ENCODE measurements around the gene KRT9.

KRT9 gene

DNA sequence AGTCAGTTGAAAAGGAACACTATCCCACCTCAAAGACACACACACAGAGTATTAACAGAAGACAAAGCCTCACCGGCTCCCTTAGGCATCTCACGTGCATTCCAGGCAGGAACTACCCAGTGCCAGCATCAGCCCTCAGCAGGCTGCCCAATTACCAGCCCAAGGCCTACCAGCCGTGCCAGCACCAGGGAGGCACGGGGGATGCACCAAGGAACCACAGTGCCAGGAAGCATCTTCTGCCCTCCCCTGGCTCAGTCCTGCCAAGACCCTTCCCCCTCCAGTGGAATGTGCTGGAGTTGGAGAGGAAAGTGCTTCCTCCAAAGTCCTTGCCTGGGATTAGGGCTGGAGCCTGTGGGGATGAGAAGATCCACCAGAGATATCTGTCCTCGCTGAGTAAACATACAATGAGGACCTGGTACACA is 32.8 kb downstream of the KRT9 start:
- no peak overlapping the region for H3K9ac ChIP-seq (ENCODE audit: low read depth, low read length)
- H3K36me3 ChIP-seq (ENCODE audit: control insufficient read depth, insufficient read depth, low read length), result no peaks in the 10 kb centered on the region
- H3K4me1 ChIP-seq (ENCODE audit: control insufficient read depth, insufficient read depth, low read length), result peaks cover 8% of the 10 kb centered on the region
- no peaks in the 10 kb centered on the region for H3K9me3 ChIP-seq (ENCODE audit: control insufficient read depth, insufficient read depth, low read length)
- no peaks in the 10 kb centered on the region for H3K27me3 ChIP-seq (ENCODE audit: control insufficient read depth, insufficient read depth, low read length)
- no peak overlapping the region for H3K4me3 ChIP-seq (ENCODE audit: low read depth, low read length)

DNA sequence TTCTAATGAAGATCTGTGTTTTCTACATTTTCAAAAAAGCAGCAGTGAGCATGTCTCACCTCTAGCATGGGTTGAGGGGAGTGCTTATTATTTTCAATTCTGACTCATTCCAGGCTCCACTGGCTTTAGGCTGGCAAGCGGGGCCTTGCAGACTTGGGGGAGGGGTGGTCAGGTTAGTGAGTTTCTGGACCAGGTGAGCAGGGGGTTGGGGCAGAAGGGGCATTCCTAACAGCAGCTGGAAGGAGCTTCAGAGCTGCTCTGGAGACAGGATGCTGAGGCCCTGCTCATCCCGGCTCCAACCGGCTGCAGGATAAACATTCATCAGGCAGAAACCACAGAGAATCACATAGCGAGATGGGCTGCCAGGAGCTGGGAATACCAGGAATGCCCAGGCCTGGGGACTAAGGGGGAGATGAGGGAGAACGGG is 33.3 kb downstream of the KRT9 start:
- Histone ChIP-seq H3K4me1 (ENCODE audit: control insufficient read depth, insufficient read depth, low read length) (peaks cover 8% of the 10 kb centered on the region), H3K4me3 (ENCODE audit: low read depth, low read length) (no peak overlapping the region), H3K9ac (ENCODE audit: low read depth, low read length) (no peak overlapping the region), H3K9me3 (ENCODE audit: control insufficient read depth, insufficient read depth, low read length) (no peaks in the 10 kb centered on the region), H3K27me3 (ENCODE audit: control insufficient read depth, insufficient read depth, low read length) (no peaks in the 10 kb centered on the region), H3K36me3 (ENCODE audit: control insufficient read depth, insufficient read depth, low read length) (no peaks in the 10 kb centered on the region)

DNA sequence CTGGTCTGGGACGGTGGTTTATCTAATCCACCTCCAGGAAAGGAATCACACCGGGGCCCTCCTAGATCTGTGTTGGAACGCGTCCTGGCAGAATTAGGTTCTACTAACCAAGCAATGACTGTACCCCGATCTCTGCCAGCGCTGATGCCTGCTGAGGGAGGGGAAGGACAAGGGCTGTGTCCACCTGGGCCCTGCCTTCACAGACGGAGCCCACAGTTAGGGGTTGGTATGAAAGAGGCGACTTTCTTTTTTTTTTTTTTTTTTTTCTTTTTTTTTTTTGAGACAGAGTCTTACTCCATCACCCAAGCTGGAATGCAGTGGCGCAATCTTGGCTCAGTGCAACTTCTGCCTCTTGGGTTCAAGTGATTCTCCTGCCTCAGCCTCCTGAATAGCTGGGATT is 33.9 kb downstream of the KRT9 start:
- Histone ChIP-seq H3K27me3 (ENCODE audit: control insufficient read depth, insufficient read depth, low read length) (no peaks in the 10 kb centered on the region), H3K4me3 (ENCODE audit: low read depth, low read length) (no peak overlapping the region), H3K9me3 (ENCODE audit: control insufficient read depth, insufficient read depth, low read length) (no peaks in the 10 kb centered on the region), H3K36me3 (ENCODE audit: control insufficient read depth, insufficient read depth, low read length) (no peaks in the 10 kb centered on the region), H3K4me1 (ENCODE audit: control insufficient read depth, insufficient read depth, low read length) (peaks cover 8% of the 10 kb centered on the region), H3K9ac (ENCODE audit: low read depth, low read length) (no peak overlapping the region)

DNA sequence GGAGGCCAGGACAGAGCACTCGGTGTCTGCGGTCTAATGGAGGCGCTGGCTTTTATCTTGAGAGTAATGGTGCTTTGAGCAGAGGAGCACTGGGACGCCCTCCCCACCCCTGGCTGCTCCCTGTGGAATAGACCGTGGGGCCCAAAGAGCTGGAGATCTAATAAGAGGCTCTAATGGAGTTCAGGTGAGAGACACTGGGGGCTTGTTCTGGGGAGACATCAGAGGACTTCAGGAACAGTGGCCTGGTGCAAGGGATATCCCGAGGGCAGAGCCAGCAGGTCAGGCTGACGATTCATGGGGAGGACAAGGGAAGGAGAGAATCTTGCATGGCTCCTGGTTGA is 34.3 kb downstream of the KRT9 start:
- no peak overlapping the region for H3K4me3 ChIP-seq (ENCODE audit: low read depth, low read length)
- peaks cover 8% of the 10 kb centered on the region for H3K4me1 ChIP-seq (ENCODE audit: control insufficient read depth, insufficient read depth, low read length)
- H3K9ac ChIP-seq (ENCODE audit: low read depth, low read length), result no peak overlapping the region

DNA sequence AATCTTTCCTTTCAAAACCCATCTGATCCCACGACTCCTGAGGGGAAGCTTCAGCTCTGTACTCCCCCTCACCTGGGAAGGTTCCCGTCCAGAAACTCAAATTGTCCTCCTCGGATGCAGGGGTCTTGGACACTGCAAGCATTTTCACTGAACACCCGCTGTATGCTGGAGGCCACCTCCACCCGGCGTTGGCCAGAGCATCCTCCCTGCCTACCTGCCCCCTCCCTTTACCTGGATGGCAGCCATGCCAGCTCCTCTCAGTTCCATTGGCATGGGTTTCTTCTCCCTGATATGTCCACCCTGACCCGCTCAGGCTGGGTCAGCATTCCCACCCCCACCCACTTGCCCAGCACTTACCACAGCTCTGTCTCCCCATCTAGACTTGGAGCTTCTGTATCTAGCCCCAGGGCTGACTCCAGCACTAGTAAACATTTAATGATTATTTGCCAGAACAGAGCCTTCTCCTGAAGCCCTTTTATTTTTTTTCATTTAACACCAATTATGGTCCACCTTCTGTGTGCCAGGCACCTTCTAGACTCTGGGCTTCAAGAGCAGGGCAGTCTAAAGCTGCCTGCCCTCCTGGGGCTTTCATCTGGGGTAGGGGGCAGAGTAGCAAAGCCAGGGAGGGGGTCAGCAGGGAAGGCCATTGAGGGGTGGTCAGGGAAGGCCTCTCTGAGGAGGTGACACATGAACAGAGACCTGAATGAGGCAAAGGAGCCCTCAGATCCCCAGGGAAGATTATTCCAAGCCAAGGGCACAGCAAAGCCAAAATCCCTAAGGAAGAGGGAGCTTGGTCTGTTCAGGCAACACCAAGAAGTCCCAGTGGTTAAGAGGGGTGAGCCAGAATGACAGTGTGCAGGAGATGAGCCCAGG is 34.9 kb downstream of the KRT9 start:
- Histone ChIP-seq H3K27me3 (ENCODE audit: control insufficient read depth, insufficient read depth, low read length) (no peaks in the 10 kb centered on the region), H3K36me3 (ENCODE audit: control insufficient read depth, insufficient read depth, low read length) (no peaks in the 10 kb centered on the region), H3K9me3 (ENCODE audit: control insufficient read depth, insufficient read depth, low read length) (no peaks in the 10 kb centered on the region), H3K4me1 (ENCODE audit: control insufficient read depth, insufficient read depth, low read length) (peaks cover 8% of the 10 kb centered on the region), H3K9ac (ENCODE audit: low read depth, low read length) (no peak overlapping the region), H3K4me3 (ENCODE audit: low read depth, low read length) (no peak overlapping the region)

More for the DNA sequence above, 34.3 kb downstream of the KRT9 start:
- H3K36me3 ChIP-seq (ENCODE audit: control insufficient read depth, insufficient read depth, low read length), result no peaks in the 10 kb centered on the region
- no peaks in the 10 kb centered on the region for H3K9me3 ChIP-seq (ENCODE audit: control insufficient read depth, insufficient read depth, low read length)
- H3K27me3 ChIP-seq (ENCODE audit: control insufficient read depth, insufficient read depth, low read length), result no peaks in the 10 kb centered on the region

DNA sequence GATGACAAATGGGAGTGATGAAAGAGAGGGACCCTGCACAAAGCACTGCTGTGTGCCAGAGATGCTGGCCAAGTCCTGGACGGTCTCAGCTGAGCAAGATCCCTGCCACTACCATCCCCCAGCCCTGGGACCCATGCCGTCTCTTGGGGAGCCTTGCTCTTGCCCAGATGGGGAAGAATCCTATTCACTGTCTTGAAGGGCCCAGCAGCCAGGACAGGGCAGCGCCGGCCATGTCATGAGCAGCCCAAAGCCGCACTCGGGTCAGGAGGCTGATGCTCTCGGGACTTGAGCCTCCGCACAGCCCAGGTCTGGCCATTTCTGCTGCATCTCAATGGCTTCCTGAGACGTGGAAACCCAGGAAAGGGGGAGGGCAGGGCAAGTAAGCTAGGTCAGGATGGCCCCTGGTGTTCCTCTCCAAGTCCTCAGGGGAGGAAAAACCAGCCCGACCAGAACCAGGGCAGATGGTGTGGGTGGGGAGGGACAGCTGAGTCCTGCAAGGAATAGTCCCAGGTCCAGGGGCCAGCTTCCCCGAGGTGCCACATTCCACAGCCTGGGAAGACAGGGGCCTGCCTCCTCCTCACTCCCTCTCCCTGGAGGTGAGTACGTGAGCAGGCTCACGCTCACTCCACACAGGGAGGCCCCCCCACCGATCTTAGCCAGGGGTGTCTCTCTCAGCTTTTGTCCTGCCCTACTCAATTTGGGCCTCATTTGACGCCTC is 35.9 kb downstream of the KRT9 start:
- Histone ChIP-seq H3K27me3 (ENCODE audit: control insufficient read depth, insufficient read depth, low read length) (peaks cover 2% of the 10 kb centered on the region), H3K9me3 (ENCODE audit: control insufficient read depth, insufficient read depth, low read length) (no peaks in the 10 kb centered on the region), H3K4me3 (ENCODE audit: low read depth, low read length) (no peak overlapping the region), H3K4me1 (ENCODE audit: control insufficient read depth, insufficient read depth, low read length) (peaks cover 8% of the 10 kb centered on the region), H3K36me3 (ENCODE audit: control insufficient read depth, insufficient read depth, low read length) (no peaks in the 10 kb centered on the region), H3K9ac (ENCODE audit: low read depth, low read length) (no peak overlapping the region)

DNA sequence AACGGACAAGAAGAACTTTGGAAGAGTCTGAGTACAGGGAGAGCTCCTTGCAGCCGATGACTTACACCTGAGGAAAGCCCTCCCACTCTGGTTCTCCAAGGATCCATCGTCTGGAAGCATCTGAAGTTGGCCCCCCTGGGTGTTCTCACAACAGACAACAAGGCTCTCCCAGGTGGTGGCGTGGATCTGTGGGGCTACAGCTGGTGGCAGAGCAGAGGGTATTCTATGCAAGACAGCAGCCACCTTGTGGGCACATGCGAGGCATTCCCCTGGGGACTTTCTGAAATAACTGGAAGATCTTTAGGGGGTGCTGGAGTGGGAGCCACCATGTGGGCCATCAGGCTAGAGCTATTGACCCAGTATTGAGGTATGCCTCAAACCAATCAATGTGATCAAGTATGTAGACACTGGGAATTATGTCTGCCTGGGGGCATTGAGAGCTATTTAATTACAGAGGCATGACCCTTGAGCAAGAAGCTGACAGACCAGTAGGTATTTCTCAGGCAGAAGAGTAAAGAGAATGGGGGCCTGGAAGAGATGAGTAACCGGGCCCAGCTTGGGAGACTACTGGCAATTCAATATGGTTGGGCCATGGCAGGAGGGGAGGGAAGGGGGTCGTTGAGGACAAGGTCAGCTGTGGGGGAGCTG is 36.8 kb downstream of the KRT9 start:
- Histone ChIP-seq H3K36me3 (ENCODE audit: control insufficient read depth, insufficient read depth, low read length) (no peaks in the 10 kb centered on the region), H3K9me3 (ENCODE audit: control insufficient read depth, insufficient read depth, low read length) (no peaks in the 10 kb centered on the region), H3K27me3 (ENCODE audit: control insufficient read depth, insufficient read depth, low read length) (peaks cover 2% of the 10 kb centered on the region), H3K4me3 (ENCODE audit: low read depth, low read length) (no peak overlapping the region), H3K4me1 (ENCODE audit: control insufficient read depth, insufficient read depth, low read length) (peaks cover 8% of the 10 kb centered on the region), H3K9ac (ENCODE audit: low read depth, low read length) (no peak overlapping the region)

DNA sequence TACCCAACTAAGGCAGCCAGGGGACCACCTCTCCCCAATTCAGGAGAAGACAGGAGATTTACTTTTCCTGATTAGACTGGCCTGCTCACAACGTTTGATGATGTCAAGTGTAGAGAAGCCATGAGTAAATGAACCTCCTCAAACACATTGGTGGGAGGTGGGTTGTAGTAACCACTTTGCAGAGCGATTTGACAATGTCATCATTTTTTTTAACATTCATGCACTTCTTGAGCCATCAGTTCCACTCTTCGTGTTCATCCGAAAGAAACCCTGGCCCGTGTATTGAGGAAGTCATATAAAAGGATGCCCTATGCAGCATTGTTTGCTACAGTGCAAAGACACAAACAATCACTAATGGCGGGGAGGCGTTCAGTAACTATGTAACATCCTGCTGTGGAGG is 38.2 kb downstream of the KRT9 start:
- no peaks in the 10 kb centered on the region for H3K9me3 ChIP-seq (ENCODE audit: control insufficient read depth, insufficient read depth, low read length)
- no peak overlapping the region for H3K4me3 ChIP-seq (ENCODE audit: low read depth, low read length)
- H3K27me3 ChIP-seq (ENCODE audit: control insufficient read depth, insufficient read depth, low read length), result peaks cover 2% of the 10 kb centered on the region
- H3K36me3 ChIP-seq (ENCODE audit: control insufficient read depth, insufficient read depth, low read length), result no peaks in the 10 kb centered on the region
- peaks cover 7% of the 10 kb centered on the region for H3K4me1 ChIP-seq (ENCODE audit: control insufficient read depth, insufficient read depth, low read length)
- no peak overlapping the region for H3K9ac ChIP-seq (ENCODE audit: low read depth, low read length)

DNA sequence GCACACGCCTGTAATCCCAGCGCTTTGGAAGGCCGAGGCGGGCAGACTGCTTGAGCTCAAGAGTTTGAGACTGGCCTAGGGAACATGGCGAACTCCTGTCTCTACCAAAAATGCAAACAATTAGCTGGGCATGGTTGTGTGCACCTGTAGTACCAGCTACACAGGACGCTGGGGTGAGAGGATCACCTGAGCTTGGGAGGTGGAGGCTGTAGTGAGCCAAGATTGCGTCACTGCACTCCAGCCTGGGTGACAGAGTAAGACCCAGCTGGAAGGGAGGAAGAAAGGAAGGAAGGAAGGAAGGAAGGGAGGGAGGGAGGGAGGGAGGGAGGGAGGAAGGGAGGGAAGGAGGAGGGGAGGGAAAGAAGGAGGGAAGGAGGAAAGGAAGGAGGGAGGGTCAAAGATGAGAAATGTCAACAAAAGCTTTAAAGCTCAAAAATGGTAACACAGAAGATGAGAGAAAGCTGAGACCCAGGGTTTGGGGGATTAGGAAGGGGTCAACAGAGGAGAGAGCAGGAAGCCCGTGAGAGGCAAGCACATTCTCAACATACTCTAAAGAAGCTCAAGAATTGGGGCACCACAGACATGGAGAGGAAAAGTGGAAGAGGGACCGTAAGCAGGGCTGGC is 38.8 kb downstream of the KRT9 start:
- peaks cover 2% of the 10 kb centered on the region for H3K27me3 ChIP-seq (ENCODE audit: control insufficient read depth, insufficient read depth, low read length)
- peaks cover 7% of the 10 kb centered on the region for H3K4me1 ChIP-seq (ENCODE audit: control insufficient read depth, insufficient read depth, low read length)
- no peaks in the 10 kb centered on the region for H3K9me3 ChIP-seq (ENCODE audit: control insufficient read depth, insufficient read depth, low read length)
- H3K36me3 ChIP-seq (ENCODE audit: control insufficient read depth, insufficient read depth, low read length), result no peaks in the 10 kb centered on the region
- no peak overlapping the region for H3K4me3 ChIP-seq (ENCODE audit: low read depth, low read length)
- H3K9ac ChIP-seq (ENCODE audit: low read depth, low read length), result no peak overlapping the region

DNA sequence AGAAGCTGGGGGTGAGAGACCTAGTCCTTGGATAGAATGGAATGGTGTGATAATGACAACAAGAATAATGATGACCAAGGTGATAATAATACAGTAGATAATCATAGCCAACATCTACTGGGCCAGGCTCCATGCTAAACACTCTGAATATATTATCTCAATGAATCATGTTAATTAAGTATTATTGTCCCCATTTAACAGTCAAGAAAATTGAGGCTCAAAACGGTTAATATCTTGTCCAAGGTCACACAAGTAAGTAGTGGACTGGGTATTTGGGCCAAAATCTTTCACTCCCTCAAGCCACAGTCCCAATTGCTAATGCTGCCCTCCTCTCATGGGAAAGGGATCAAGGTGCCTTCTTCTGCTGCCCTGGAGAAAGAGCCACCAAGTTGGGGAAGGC is 39.9 kb downstream of the KRT9 start:
- Histone ChIP-seq H3K9ac (ENCODE audit: low read depth, low read length) (no peak overlapping the region), H3K36me3 (ENCODE audit: control insufficient read depth, insufficient read depth, low read length) (no peaks in the 10 kb centered on the region), H3K27me3 (ENCODE audit: control insufficient read depth, insufficient read depth, low read length) (peaks cover 2% of the 10 kb centered on the region), H3K9me3 (ENCODE audit: control insufficient read depth, insufficient read depth, low read length) (no peaks in the 10 kb centered on the region), H3K4me3 (ENCODE audit: low read depth, low read length) (no peak overlapping the region), H3K4me1 (ENCODE audit: control insufficient read depth, insufficient read depth, low read length) (peaks cover 7% of the 10 kb centered on the region)
